HG03045 (cell line): ENCODE results near the gene LRRFIP1.
"Not testable (repeated sequence)": the region's sequence is repeated elsewhere in the genome, so short reads cannot be mapped to it uniquely, and the experiment has no call there.

Experiments
- ATAC-seq: cut with Tn5 transposase; IDR thresholded peaks from one replicate; pipeline ENCODE4 v1.9.1; 2021; ENCODE audit warnings: mild to moderate bottlenecking, moderate library complexity; ENCODE audit not compliant: unreplicated experiment

Gene LRRFIP1

GRCh38 chr2:237597196-237598145 is 29.9 kb upstream of the LRRFIP1 start:
- ATAC-seq: no peak

- ATAC-seq: no peak
Observed at GRCh38 chr2:237598468-237599208, 28.7 kb upstream of the LRRFIP1 start.

GRCh38 chr2:237599465-237600110 is 27.8 kb upstream of the LRRFIP1 start:
- no peak for ATAC-seq

- no peak for ATAC-seq
Observed at GRCh38 chr2:237600205-237600846, 27.1 kb upstream of the LRRFIP1 start.

GRCh38 chr2:237601453-237602116 is 25.8 kb upstream of the LRRFIP1 start:
- ATAC-seq: no peak

- ATAC-seq: no peak
Observed at GRCh38 chr2:237602409-237602808, 25.0 kb upstream of the LRRFIP1 start.

- ATAC-seq: no peak
Observed at GRCh38 chr2:237603049-237603717, 24.2 kb upstream of the LRRFIP1 start.

GRCh38 chr2:237603718-237604362 is 23.5 kb upstream of the LRRFIP1 start:
- ATAC-seq: no peak

- no peak for ATAC-seq
Observed at GRCh38 chr2:237604391-237604790, 23.0 kb upstream of the LRRFIP1 start.

GRCh38 chr2:237604960-237605359 is 22.4 kb upstream of the LRRFIP1 start:
- no peak for ATAC-seq

GRCh38 chr2:237606522-237606921 is 20.9 kb upstream of the LRRFIP1 start:
- not testable (repeated sequence) for ATAC-seq

GRCh38 chr2:237612527-237613357 is 14.6 kb upstream of the LRRFIP1 start:
- ATAC-seq: no peak

GRCh38 chr2:237613679-237614078 is 13.7 kb upstream of the LRRFIP1 start:
- no peak for ATAC-seq

GRCh38 chr2:237614151-237614720 is 13.2 kb upstream of the LRRFIP1 start:
- no peak for ATAC-seq

GRCh38 chr2:237615631-237616249 is 11.6 kb upstream of the LRRFIP1 start:
- no peak for ATAC-seq

GRCh38 chr2:237616373-237616733 is 11.0 kb upstream of the LRRFIP1 start:
- no peak for ATAC-seq

GRCh38 chr2:237616734-237617586 is 10.4 kb upstream of the LRRFIP1 start:
- no peak for ATAC-seq
